ENCODE measurements around the gene ACAD11.

The ACAD11 gene

GRCh38 chr3:132596326-132596725 is 63.3 kb downstream of the ACAD11 start:
- Histone ChIP-seq H4K12ac (ENCODE audit: low read depth, low read length) (no peak overlapping the region), H3K27me3 (ENCODE audit: insufficient read depth, low read length) (no peaks in the 10 kb centered on the region), H3K4ac (ENCODE audit: low read depth, low read length) (no peak overlapping the region), H3K4me2 (ENCODE audit: low read length) (no peak overlapping the region), H2BK5ac (ENCODE audit: low read depth, low read length, poor library complexity) (no peak overlapping the region), H3K23ac (ENCODE audit: low read length) (no peak overlapping the region), H3K18ac (ENCODE audit: low read length) (no peak overlapping the region), H3K27ac (ENCODE audit: low read depth, low read length) (no peak overlapping the region), H4K91ac (ENCODE audit: low read depth, low read length) (no peak overlapping the region), H3K9me3 (ENCODE audit: insufficient read depth, low read depth, low read length) (no peaks in the 10 kb centered on the region), H4K8ac (ENCODE audit: low read depth, low read length) (no peak overlapping the region), H2BK12ac (ENCODE audit: low read length) (no peak overlapping the region), H2BK120ac (ENCODE audit: insufficient read depth, low read length, poor library complexity) (no peak overlapping the region), H2AFZ (ENCODE audit: insufficient read depth, low read length, poor library complexity) (no peak overlapping the region), H3K4me3 (ENCODE audit: low read depth, low read length) (no peak overlapping the region), H3K79me2 (ENCODE audit: control insufficient read depth, insufficient read depth, low read length, poor library complexity) (no peaks in the 10 kb centered on the region), H3K36me3 (ENCODE audit: control insufficient read depth in 1 of 2, insufficient read depth in 2 of 2, low read length in 2 of 2) (no peaks in the 10 kb centered on the region), H3K14ac (ENCODE audit: low read length) (no peak overlapping the region), H3K79me1 (ENCODE audit: low read length) (no peaks in the 10 kb centered on the region), H2AK5ac (ENCODE audit: low read length) (no peak overlapping the region), H3K9ac (ENCODE audit: low read length) (no peak overlapping the region), H3K4me1 (ENCODE audit: control insufficient read depth in 1 of 2, insufficient read depth in 2 of 2, low read length in 2 of 2) (peaks cover 0 to 2% of the 10 kb centered on the region in 2 experiments)
- DNase-seq, result no peak

GRCh38 chr3:132595014-132595413 is 64.6 kb downstream of the ACAD11 start:
- H4K8ac ChIP-seq (ENCODE audit: low read depth, low read length), result no peak overlapping the region
- no peak overlapping the region for H4K91ac ChIP-seq (ENCODE audit: low read depth, low read length)
- H4K12ac ChIP-seq (ENCODE audit: low read depth, low read length), result no peak overlapping the region
- DNase-seq, result peak; percentile 65 to 84
- H3K9me3 ChIP-seq (ENCODE audit: insufficient read depth, low read depth, low read length), result no peaks in the 10 kb centered on the region
- H3K79me2 ChIP-seq (ENCODE audit: control insufficient read depth, insufficient read depth, low read length, poor library complexity), result no peaks in the 10 kb centered on the region
- no peaks in the 10 kb centered on the region for H3K36me3 ChIP-seq (ENCODE audit: control insufficient read depth in 1 of 2, insufficient read depth in 2 of 2, low read length in 2 of 2)
- no peak overlapping the region for H3K4me2 ChIP-seq (ENCODE audit: low read length)
- no peak overlapping the region for H3K18ac ChIP-seq (ENCODE audit: low read length)
- H2BK12ac ChIP-seq (ENCODE audit: low read length), result no peak overlapping the region
- peaks cover 0 to 2% of the 10 kb centered on the region in 2 experiments for H3K4me1 ChIP-seq (ENCODE audit: control insufficient read depth in 1 of 2, insufficient read depth in 2 of 2, low read length in 2 of 2)
- no peak overlapping the region for H3K4ac ChIP-seq (ENCODE audit: low read depth, low read length)
- no peak overlapping the region for H3K23ac ChIP-seq (ENCODE audit: low read length)
- H3K27ac ChIP-seq (ENCODE audit: low read depth, low read length), result no peak overlapping the region
- H2AFZ ChIP-seq (ENCODE audit: insufficient read depth, low read length, poor library complexity), result no peak overlapping the region
- no peak overlapping the region for H3K9ac ChIP-seq (ENCODE audit: low read length)
- no peak overlapping the region for H3K14ac ChIP-seq (ENCODE audit: low read length)
- no peak overlapping the region for H2BK5ac ChIP-seq (ENCODE audit: low read depth, low read length, poor library complexity)
- H3K4me3 ChIP-seq (ENCODE audit: low read depth, low read length), result no peak overlapping the region
- no peaks in the 10 kb centered on the region for H3K79me1 ChIP-seq (ENCODE audit: low read length)
- H2BK120ac ChIP-seq (ENCODE audit: insufficient read depth, low read length, poor library complexity), result no peak overlapping the region
- no peaks in the 10 kb centered on the region for H3K27me3 ChIP-seq (ENCODE audit: insufficient read depth, low read length)
- no peak overlapping the region for H2AK5ac ChIP-seq (ENCODE audit: low read length)

- Histone ChIP-seq H2BK120ac (ENCODE audit: insufficient read depth, low read length, poor library complexity) (no peak overlapping the region), H2AK5ac (ENCODE audit: low read length) (no peak overlapping the region), H2BK5ac (ENCODE audit: low read depth, low read length, poor library complexity) (no peak overlapping the region), H3K9me3 (ENCODE audit: insufficient read depth, low read depth, low read length) (no peaks in the 10 kb centered on the region), H2BK12ac (ENCODE audit: low read length) (no peak overlapping the region), H3K79me2 (ENCODE audit: control insufficient read depth, insufficient read depth, low read length, poor library complexity) (no peaks in the 10 kb centered on the region), H3K36me3 (ENCODE audit: control insufficient read depth in 1 of 2, insufficient read depth in 2 of 2, low read length in 2 of 2) (no peaks in the 10 kb centered on the region), H3K4me3 (ENCODE audit: low read depth, low read length) (no peak overlapping the region), H4K12ac (ENCODE audit: low read depth, low read length) (no peak overlapping the region), H3K4me1 (ENCODE audit: control insufficient read depth in 1 of 2, insufficient read depth in 2 of 2, low read length in 2 of 2) (peaks cover 0 to 2% of the 10 kb centered on the region in 2 experiments), H3K18ac (ENCODE audit: low read length) (no peak overlapping the region), H3K14ac (ENCODE audit: low read length) (no peak overlapping the region), H3K27ac (ENCODE audit: low read depth, low read length) (no peak overlapping the region), H4K91ac (ENCODE audit: low read depth, low read length) (no peak overlapping the region), H4K8ac (ENCODE audit: low read depth, low read length) (no peak overlapping the region), H3K4me2 (ENCODE audit: low read length) (no peak overlapping the region), H3K23ac (ENCODE audit: low read length) (no peak overlapping the region), H3K9ac (ENCODE audit: low read length) (no peak overlapping the region), H2AFZ (ENCODE audit: insufficient read depth, low read length, poor library complexity) (no peak overlapping the region), H3K79me1 (ENCODE audit: low read length) (no peaks in the 10 kb centered on the region), H3K4ac (ENCODE audit: low read depth, low read length) (no peak overlapping the region), H3K27me3 (ENCODE audit: insufficient read depth, low read length) (no peaks in the 10 kb centered on the region)
- no peak for DNase-seq
Measured at GRCh38 chr3:132594498-132594897, 65.1 kb downstream of the ACAD11 start.

GRCh38 chr3:132593947-132594323 is 65.7 kb downstream of the ACAD11 start:
- H4K12ac ChIP-seq (ENCODE audit: low read depth, low read length), result no peak overlapping the region
- H3K79me2 ChIP-seq (ENCODE audit: control insufficient read depth, insufficient read depth, low read length, poor library complexity), result no peaks in the 10 kb centered on the region
- no peak overlapping the region for H2BK5ac ChIP-seq (ENCODE audit: low read depth, low read length, poor library complexity)
- no CpG with 5 or more reads among the region's 3 CpGs for WGBS (ENCODE audit: extremely low coverage, insufficient coverage, insufficient read length)
- H4K91ac ChIP-seq (ENCODE audit: low read depth, low read length), result no peak overlapping the region
- no peaks in the 10 kb centered on the region for H3K79me1 ChIP-seq (ENCODE audit: low read length)
- no peak overlapping the region for H3K18ac ChIP-seq (ENCODE audit: low read length)
- H2AK5ac ChIP-seq (ENCODE audit: low read length), result no peak overlapping the region
- peak in 1 of 2 donors; percentile 26 for DNase-seq
- no peak overlapping the region for H3K14ac ChIP-seq (ENCODE audit: low read length)
- no peak overlapping the region for H3K23ac ChIP-seq (ENCODE audit: low read length)
- H3K4me2 ChIP-seq (ENCODE audit: low read length), result no peak overlapping the region
- H3K27me3 ChIP-seq (ENCODE audit: insufficient read depth, low read length), result no peaks in the 10 kb centered on the region
- no peak overlapping the region for H2BK120ac ChIP-seq (ENCODE audit: insufficient read depth, low read length, poor library complexity)
- H2AFZ ChIP-seq (ENCODE audit: insufficient read depth, low read length, poor library complexity), result no peak overlapping the region
- no peak overlapping the region for H3K4ac ChIP-seq (ENCODE audit: low read depth, low read length)
- H3K4me1 ChIP-seq (ENCODE audit: control insufficient read depth in 1 of 2, insufficient read depth in 2 of 2, low read length in 2 of 2), result peaks cover 0 to 2% of the 10 kb centered on the region in 2 experiments
- no peak overlapping the region for H3K27ac ChIP-seq (ENCODE audit: low read depth, low read length)
- H4K8ac ChIP-seq (ENCODE audit: low read depth, low read length), result no peak overlapping the region
- no peaks in the 10 kb centered on the region for H3K9me3 ChIP-seq (ENCODE audit: insufficient read depth, low read depth, low read length)
- no peaks in the 10 kb centered on the region for H3K36me3 ChIP-seq (ENCODE audit: control insufficient read depth in 1 of 2, insufficient read depth in 2 of 2, low read length in 2 of 2)
- H3K9ac ChIP-seq (ENCODE audit: low read length), result no peak overlapping the region
- H2BK12ac ChIP-seq (ENCODE audit: low read length), result no peak overlapping the region
- H3K4me3 ChIP-seq (ENCODE audit: low read depth, low read length), result no peak overlapping the region

All from trophoblast cell (in vitro differentiated cells and primary cell).